ENCODE measurements around the gene NPIPA8.
"Not testable (repeated sequence)": the region's sequence is repeated elsewhere in the genome, so short reads cannot be mapped to it uniquely, and the experiment has no call there.

Gene NPIPA8

GRCh38 chr16:18336636-18337035 lies at the start of gene NPIPA8:
Gene NPIPA8 (minus strand): TSS chr16:18336736. CDS start chr16:18332662, 4,074 bp downstream.
- DNase-seq: not testable (repeated sequence)

- DNase-seq: not testable (repeated sequence)
Observed at GRCh38 chr16:18385285-18385684, 48.7 kb upstream of the NPIPA8 start.

GRCh38 chr16:18384869-18385268 lies 48.3 kb upstream of the NPIPA8 start:
- not testable (repeated sequence) for DNase-seq

- DNase-seq: not testable (repeated sequence)
Observed at GRCh38 chr16:18384098-18384636, 47.6 kb upstream of the NPIPA8 start.

- DNase-seq: not testable (repeated sequence)
Observed at GRCh38 chr16:18382696-18383095, 46.2 kb upstream of the NPIPA8 start.

- not testable (repeated sequence) for DNase-seq
Observed at GRCh38 chr16:18347742-18348141, 11.2 kb upstream of the NPIPA8 start.

- DNase-seq: not testable (repeated sequence)
Observed at GRCh38 chr16:18346993-18347392, 10.5 kb upstream of the NPIPA8 start.

- DNase-seq: not testable (repeated sequence)
Observed at GRCh38 chr16:18344634-18345033, 8.1 kb upstream of the NPIPA8 start.

- not testable (repeated sequence) for DNase-seq
Observed at GRCh38 chr16:18341986-18342385, 5.5 kb upstream of the NPIPA8 start.

- DNase-seq: not testable (repeated sequence)
Observed at GRCh38 chr16:18341417-18341960, 5.0 kb upstream of the NPIPA8 start.

GRCh38 chr16:18339210-18339609 lies 2.7 kb upstream of the NPIPA8 start:
- DNase-seq: not testable (repeated sequence)

GRCh38 chr16:18311811-18312210 lies 24.7 kb downstream of the NPIPA8 start:
- DNase-seq: not testable (repeated sequence)

- not testable (repeated sequence) for DNase-seq
Observed at GRCh38 chr16:18309159-18309558, 27.4 kb downstream of the NPIPA8 start.

- DNase-seq: not testable (repeated sequence)
Observed at GRCh38 chr16:18307241-18307640, 29.3 kb downstream of the NPIPA8 start.

GRCh38 chr16:18306066-18306465 lies 30.5 kb downstream of the NPIPA8 start:
- DNase-seq: not testable (repeated sequence)

GRCh38 chr16:18303059-18303706 lies 33.4 kb downstream of the NPIPA8 start:
- not testable (repeated sequence) for DNase-seq

- DNase-seq: not testable (repeated sequence)
Observed at GRCh38 chr16:18297714-18298113, 38.8 kb downstream of the NPIPA8 start.

GRCh38 chr16:18296931-18297330 lies 39.6 kb downstream of the NPIPA8 start:
- not testable (repeated sequence) for DNase-seq

- not testable (repeated sequence) for DNase-seq
Observed at GRCh38 chr16:18294371-18294770, 42.2 kb downstream of the NPIPA8 start.

- DNase-seq: not testable (repeated sequence)
Observed at GRCh38 chr16:18293337-18293956, 43.1 kb downstream of the NPIPA8 start.

GRCh38 chr16:18290959-18291358 lies 45.6 kb downstream of the NPIPA8 start:
- not testable (repeated sequence) for DNase-seq

GRCh38 chr16:18286342-18286741 lies 50.2 kb downstream of the NPIPA8 start:
- DNase-seq: not testable (repeated sequence)

GRCh38 chr16:18280319-18280718 lies 56.2 kb downstream of the NPIPA8 start:
- not testable (repeated sequence) for DNase-seq

GRCh38 chr16:18276756-18277155 lies 59.8 kb downstream of the NPIPA8 start:
- not testable (repeated sequence) for DNase-seq
